Endothelial cell of umbilical vein (primary cell): ENCODE measurements around the gene TSPAN33. TPM values are rescaled to one million over a fixed set of nuclear protein-coding genes. Genes with fewer than 3 reads are reported as not detected.

Experiments
- BruUV-seq: library from RNA; stranded (reverse); fragments of 400-500 nt; replicated peaks from 2 replicates; lab custom pipeline; 2021; lab: Mats Ljungman, UMichigan
- CTCF ChIA-PET: fragments of 300-600, 350-600 bp; sonication (Branson Sonifier 250); formaldehyde crosslinking; loops from one replicate; lab custom pipeline; 2021; ENCODE audit warnings: antibody characterized with exemption, inconsistent platforms; lab: Charles Lee
- POLR2A ChIA-PET: fragments of 300-600, 350-600 bp; sonication (Branson Sonifier 250); formaldehyde crosslinking; loops from one replicate; lab custom pipeline; 2021; ENCODE audit warnings: antibody characterized with exemption, inconsistent platforms; lab: Charles Lee
- DNase-seq: peaks from one replicate; pipeline ENCODE4 v3.0.0-alpha.2; 2011; ENCODE audit warnings: low read depth, low spot score
- FAIRE-seq: peaks from 2 replicates; lab custom pipeline; 2011; peaks lifted over from hg19 to GRCh38; lab: Jason Lieb, UNC
- H2AFZ ChIP-seq: 2 replicates; pipeline ENCODE4 v1.6.0; 2012; ENCODE audit warnings: low read depth, low read length, control low read depth, inconsistent platforms
- H3K27ac ChIP-seq: 2 replicates; pipeline ENCODE4 v1.5.1; 2011; ENCODE audit warnings: low read depth, mild to moderate bottlenecking, control low read depth, low read length, moderate library complexity; ENCODE audit not compliant: insufficient read depth
- H3K27me3 ChIP-seq, 2 experiments: 2 replicates each; pipeline versions ENCODE4 v1.6.0 to v1.6.1; 2011; ENCODE audit warnings: low read length in 2 of 2, mixed read lengths in 1 of 2; ENCODE audit not compliant: control insufficient read depth in 2 of 2, insufficient read depth in 2 of 2
- H3K36me3 ChIP-seq, 2 experiments: 2 replicates in 1 of 2; 3 replicates in 1 of 2; pipeline ENCODE4 v1.5.1; 2011; ENCODE audit warnings: low read length in 2 of 2, mild to moderate bottlenecking in 1 of 2, moderate library complexity in 1 of 2; ENCODE audit not compliant: control insufficient read depth in 2 of 2, insufficient read depth in 2 of 2; ENCODE audit errors: extremely low read depth in 1 of 2
- H3K4me1 ChIP-seq: 3 replicates; pipeline ENCODE4 v1.5.1; 2011; ENCODE audit warnings: mild to moderate bottlenecking, low read length; ENCODE audit not compliant: control insufficient read depth, insufficient read depth; ENCODE audit errors: extremely low read depth
- H3K4me2 ChIP-seq: 2 replicates; pipeline ENCODE4 v1.6.1; 2011; ENCODE audit warnings: low read length, control low read depth, mixed read lengths; ENCODE audit not compliant: insufficient read depth
- H3K4me3 ChIP-seq, 3 experiments: fragments of 200-600 bp in 1 of 3; sonication (generic), shearing (Covaris generic) in 1 of 3; replicated peaks in 1 of 3; 2 replicates each; pipeline ENCODE4 v1.5.1; 2011 to 2016; ENCODE audit warnings: control low read depth in 3 of 3, low read length in 3 of 3, mild to moderate bottlenecking in 2 of 3, inconsistent platforms in 1 of 3, low read depth in 1 of 3, moderate library complexity in 1 of 3; ENCODE audit not compliant: insufficient read depth in 1 of 3
- H3K79me2 ChIP-seq: 2 replicates; pipeline ENCODE4 v1.6.0; 2012; ENCODE audit warnings: low read length, inconsistent platforms; ENCODE audit not compliant: control insufficient read depth, insufficient read depth
- H3K9ac ChIP-seq: replicated peaks from 2 replicates; pipeline ENCODE3; 2011; ENCODE audit warnings: low read length, control low read depth; ENCODE audit not compliant: insufficient read depth; ENCODE audit errors: extremely low read depth
- H3K9me1 ChIP-seq: replicated peaks from 3 replicates; pipeline ENCODE4 v1.6.0; 2011; ENCODE audit warnings: mild to moderate bottlenecking, low read length; ENCODE audit not compliant: control insufficient read depth, insufficient read depth; ENCODE audit errors: extremely low read depth
- H3K9me3 ChIP-seq: replicated peaks from 2 replicates; pipeline ENCODE4 v1.5.1; 2012; ENCODE audit warnings: low read length, inconsistent platforms; ENCODE audit not compliant: control insufficient read depth, insufficient read depth
- H4K20me1 ChIP-seq: replicated peaks from 2 replicates; pipeline ENCODE3; 2011; ENCODE audit warnings: mild to moderate bottlenecking, low read length; ENCODE audit not compliant: control insufficient read depth, insufficient read depth; ENCODE audit errors: extremely low read depth
- CTCF ChIP-seq, 2 donors: IDR thresholded peaks; 1 replicate in 1 of 2; 2 replicates in 1 of 2; pipeline ENCODE4 v1.5.1; 2011; ENCODE audit warnings: low read length in 2 of 2, mild to moderate bottlenecking in 2 of 2, moderate library complexity in 2 of 2, control low read depth in 1 of 2, inconsistent platforms in 1 of 2, low read depth in 1 of 2; ENCODE audit not compliant: insufficient read depth in 1 of 2; ENCODE audit errors: extremely low read depth in 1 of 2
- EZH2 ChIP-seq: IDR thresholded peaks from 2 replicates; pipeline ENCODE4 v1.6.1; 2012; ENCODE audit warnings: borderline replicate concordance, low read depth, mild to moderate bottlenecking, moderate library complexity, low read length, inconsistent platforms; ENCODE audit not compliant: severe bottlenecking
- FOS ChIP-seq: IDR thresholded peaks from 2 replicates; pipeline ENCODE4 v1.6.1; 2011; ENCODE audit warnings: mild to moderate bottlenecking, low read length, moderate library complexity, borderline replicate concordance; ENCODE audit not compliant: insufficient read depth
- GATA2 ChIP-seq: IDR thresholded peaks from 2 replicates; pipeline ENCODE4 v1.7.0; 2011; ENCODE audit warnings: low read depth, mild to moderate bottlenecking, moderate library complexity, mixed read lengths, low read length; ENCODE audit not compliant: insufficient read length, insufficient read depth
- JUN ChIP-seq: IDR thresholded peaks from 2 replicates; pipeline ENCODE4 v1.6.1; 2011; ENCODE audit warnings: borderline replicate concordance, low read depth; ENCODE audit not compliant: insufficient read length, insufficient read depth
- MAX ChIP-seq: IDR thresholded peaks from 2 replicates; pipeline ENCODE4 v1.6.1; 2011; ENCODE audit not compliant: insufficient read depth, insufficient read length
- MYC ChIP-seq: IDR thresholded peaks from one replicate; pipeline ENCODE4 v1.6.1; 2011; ENCODE audit warnings: mild to moderate bottlenecking, low read depth, low read length
- POLR2A ChIP-seq: IDR thresholded peaks from 2 replicates; pipeline ENCODE4 v1.6.1; 2012; ENCODE audit warnings: low read depth, mild to moderate bottlenecking, control low read depth, low read length
- POLR2AphosphoS5 ChIP-seq: IDR thresholded peaks from 2 replicates; pipeline ENCODE4 v1.6.1; 2012; ENCODE audit warnings: low read depth, mild to moderate bottlenecking, control low read depth, low read length, moderate library complexity; ENCODE audit not compliant: insufficient read depth
- dilution Hi-C: fragments of 300-500 bp; cut with MboI; formaldehyde crosslinking; loops from one replicate; pipeline ENCODE4 v1.15.0; 2019; ENCODE audit warnings: low sequenced_read_pairs; ENCODE audit not compliant: extremely low pct_ligation_motif_present
- intact Hi-C: fragments of 100-400 bp; cut with micrococcal nuclease; formaldehyde crosslinking; loops from one replicate; pipeline ENCODE4 v1.10.0; 2022
- polyA plus RNA-seq, 4 experiments: library from polyadenylated mRNA; depleted of rRNA in 3 of 4; stranded (reverse) in 3 of 4; unstranded in 1 of 4; fragments of >200 nt; gene quantifications; 2 replicates each; pipeline versions ENCODE4 v1.2.1 to v1.2.3, GENCODE V29; 2011 to 2012; ENCODE audit warnings: missing spikeins in 1 of 4
- total RNA-seq: library from RNA; stranded (reverse); gene quantifications from 2 replicates; pipeline ENCODE4 v1.2.3, GENCODE V29; 2021

The TSPAN33 gene
- total and polyA plus RNA-seq, 2 donors (not counting 3 experiments of a cell fraction or from before 2014, with no cell fraction given): 0.21 TPM; not detected in 1

- Histone ChIP-seq H3K4me3 (no peak overlapping the region), H3K9me3 (no peaks in the 10 kb centered on the region), H3K27me3 (peaks cover 2 to 5% of the 10 kb centered on the region in 2 experiments), H3K4me2 (no peak overlapping the region), H2AFZ (no peak overlapping the region), H3K4me1 (no peaks in the 10 kb centered on the region), H4K20me1 (no peaks in the 10 kb centered on the region), H3K36me3 (no peaks in the 10 kb centered on the region), H3K9ac (no peak overlapping the region), H3K27ac (no peak overlapping the region), H3K9me1 (no peaks in the 10 kb centered on the region), H3K79me2 (no peaks in the 10 kb centered on the region)
- BruUV-seq: no TSS peak
- DNase-seq (no peak), FAIRE-seq (no peak)
- dilution Hi-C loops: no loop called here
- POLR2A ChIA-PET: no interaction called here
- TF ChIP-seq MYC (no peak), FOS (no peak), GATA2 (no peak), POLR2AphosphoS5 (no peak), POLR2A (no peak), MAX (no peak)
- intact Hi-C loops: no loop called here
- CTCF ChIA-PET: interaction anchor here (0.9 to 2.9 kb wide), 4 partner anchors 9 to 63 kb away, joined by 5 to 20 read pairs (median 6); no protein-coding TSS in a partner anchor
These were observed 43.7 kb upstream of the TSPAN33 start for GRCh38 chr7:129100827-129101166.

GRCh38 chr7:129101746-129102145, 42.8 kb upstream of the TSPAN33 start:
- H3K4me1 ChIP-seq: no peaks in the 10 kb centered on the region
- H3K27me3 ChIP-seq: peaks cover 2 to 5% of the 10 kb centered on the region in 2 experiments
- no peak overlapping the region for H3K9ac ChIP-seq
- ChIA-PET POLR2A (interaction anchor here (0.5 kb wide), 1 partner anchor 219 kb away, joined by 4 read pairs; no protein-coding TSS in a partner anchor), CTCF (interaction anchor here (0.7 to 2.9 kb wide), 6 partner anchors 10 to 212 kb away, joined by 3 to 20 read pairs (median 4); partner anchors contain the start of gene SMO)
- TF ChIP-seq GATA2: no peak
- TF ChIP-seq POLR2AphosphoS5: no peak
- TF ChIP-seq FOS: no peak
- TF ChIP-seq POLR2A: no peak
- TF ChIP-seq EZH2: no peak
- TF ChIP-seq CTCF (IDR thresholded peaks at IDR 0.05; ENCODE audit: extremely low read depth in 1 of 2, insufficient read depth in 1 of 2, low read depth in 1 of 2, low read length in 2 of 2): no peak
- no peak for TF ChIP-seq MYC
- no peak for TF ChIP-seq JUN
- TF ChIP-seq MAX: no peak
- H3K9me3 ChIP-seq: no peaks in the 10 kb centered on the region
- dilution Hi-C loops: no loop called here
- no peak overlapping the region for H3K4me2 ChIP-seq
- no peak overlapping the region for H2AFZ ChIP-seq
- no peaks in the 10 kb centered on the region for H3K36me3 ChIP-seq
- H4K20me1 ChIP-seq: no peaks in the 10 kb centered on the region
- no peaks in the 10 kb centered on the region for H3K79me2 ChIP-seq
- no peak overlapping the region for H3K4me3 ChIP-seq
- intact Hi-C loops: no loop called here
- no peaks in the 10 kb centered on the region for H3K9me1 ChIP-seq
- FAIRE-seq (no peak), DNase-seq (no peak)
- no peak overlapping the region for H3K27ac ChIP-seq
- no TSS peak for BruUV-seq
